ENCODE data around the gene CNIH3. TPM values are rescaled to one million over a fixed set of nuclear protein-coding genes. Genes with fewer than 3 reads are reported as not detected.

The CNIH3 gene
- total RNA-seq, 4 donors from 2014 or later: not detected

GRCh38 chr1:224739303-224739996 is 123.3 kb downstream of the CNIH3 start:
- Histone ChIP-seq H3K9me3 (no peaks in the 10 kb centered on the region), H3K4me3 (no peak overlapping the region), H3K27ac (no peak overlapping the region), H3K36me3 (no peaks in the 10 kb centered on the region), H3K27me3 (no peaks in the 10 kb centered on the region), H3K4me1 (peaks cover 0 to 8% (median 0%) of the 10 kb centered on the region in 4 donors)
- no peak for TF ChIP-seq POLR2A (IDR thresholded peaks at IDR 0.05)
- TF ChIP-seq CTCF (IDR thresholded peaks at IDR 0.05): no peak
- DNase-seq: no peak

GRCh38 chr1:224739997-224740684 is 124.0 kb downstream of the CNIH3 start:
- Histone ChIP-seq H3K4me1 (peaks cover 0 to 8% (median 0%) of the 10 kb centered on the region in 4 donors), H3K36me3 (no peaks in the 10 kb centered on the region)
- TF ChIP-seq POLR2A (IDR thresholded peaks at IDR 0.05) (no peak), CTCF (IDR thresholded peaks at IDR 0.05) (no peak)

GRCh38 chr1:224740685-224741052 is 124.6 kb downstream of the CNIH3 start:
- Histone ChIP-seq H3K4me3 (no peak overlapping the region), H3K27me3 (no peaks in the 10 kb centered on the region), H3K9me3 (no peaks in the 10 kb centered on the region), H3K36me3 (no peaks in the 10 kb centered on the region), H3K4me1 (peaks cover 0 to 8% (median 0%) of the 10 kb centered on the region in 4 donors), H3K27ac (no peak overlapping the region)
- no peak for DNase-seq
- TF ChIP-seq CTCF (IDR thresholded peaks at IDR 0.05): no peak
- TF ChIP-seq POLR2A (IDR thresholded peaks at IDR 0.05): no peak

More at GRCh38 chr1:224739997-224740684, 124.0 kb downstream of the CNIH3 start:
- Histone ChIP-seq H3K27me3 (no peaks in the 10 kb centered on the region), H3K9me3 (no peaks in the 10 kb centered on the region), H3K27ac (no peak overlapping the region), H3K4me3 (no peak overlapping the region)
- no peak for DNase-seq

- no peaks in the 10 kb centered on the region for H3K27me3 ChIP-seq
- no peak overlapping the region for H3K4me3 ChIP-seq
- TF ChIP-seq POLR2A (IDR thresholded peaks at IDR 0.05) (no peak), CTCF (IDR thresholded peaks at IDR 0.05) (no peak)
- no peaks in the 10 kb centered on the region for H3K36me3 ChIP-seq
- H3K27ac ChIP-seq: no peak overlapping the region
- no peak for DNase-seq
- H3K9me3 ChIP-seq: no peaks in the 10 kb centered on the region
- peaks cover 0 to 7% (median 0%) of the 10 kb centered on the region in 4 donors for H3K4me1 ChIP-seq
Measured at GRCh38 chr1:224742349-224742748, 126.2 kb downstream of the CNIH3 start.

GRCh38 chr1:224743608-224744164 is 127.6 kb downstream of the CNIH3 start:
- H3K27me3 ChIP-seq: no peaks in the 10 kb centered on the region
- H3K36me3 ChIP-seq: no peaks in the 10 kb centered on the region
- no peak overlapping the region for H3K4me3 ChIP-seq
- H3K9me3 ChIP-seq: no peaks in the 10 kb centered on the region
- no peak overlapping the region for H3K27ac ChIP-seq
- TF ChIP-seq POLR2A (IDR thresholded peaks at IDR 0.05): no peak
- TF ChIP-seq CTCF (IDR thresholded peaks at IDR 0.05): no peak
- H3K4me1 ChIP-seq: no peaks in the 10 kb centered on the region
- no peak for DNase-seq
